GM20431 (cell line): Measurements from ENCODE around the gene MEGF6.

Experiments
- in situ Hi-C: fragments of 300-500 bp; cut with MseI, MboI; formaldehyde crosslinking; loops from one replicate; pipeline ENCODE4 v1.15.0; 2020; ENCODE audit warnings: low sequenced_read_pairs; ENCODE audit not compliant: unreplicated experiment

The MEGF6 gene

DNA sequence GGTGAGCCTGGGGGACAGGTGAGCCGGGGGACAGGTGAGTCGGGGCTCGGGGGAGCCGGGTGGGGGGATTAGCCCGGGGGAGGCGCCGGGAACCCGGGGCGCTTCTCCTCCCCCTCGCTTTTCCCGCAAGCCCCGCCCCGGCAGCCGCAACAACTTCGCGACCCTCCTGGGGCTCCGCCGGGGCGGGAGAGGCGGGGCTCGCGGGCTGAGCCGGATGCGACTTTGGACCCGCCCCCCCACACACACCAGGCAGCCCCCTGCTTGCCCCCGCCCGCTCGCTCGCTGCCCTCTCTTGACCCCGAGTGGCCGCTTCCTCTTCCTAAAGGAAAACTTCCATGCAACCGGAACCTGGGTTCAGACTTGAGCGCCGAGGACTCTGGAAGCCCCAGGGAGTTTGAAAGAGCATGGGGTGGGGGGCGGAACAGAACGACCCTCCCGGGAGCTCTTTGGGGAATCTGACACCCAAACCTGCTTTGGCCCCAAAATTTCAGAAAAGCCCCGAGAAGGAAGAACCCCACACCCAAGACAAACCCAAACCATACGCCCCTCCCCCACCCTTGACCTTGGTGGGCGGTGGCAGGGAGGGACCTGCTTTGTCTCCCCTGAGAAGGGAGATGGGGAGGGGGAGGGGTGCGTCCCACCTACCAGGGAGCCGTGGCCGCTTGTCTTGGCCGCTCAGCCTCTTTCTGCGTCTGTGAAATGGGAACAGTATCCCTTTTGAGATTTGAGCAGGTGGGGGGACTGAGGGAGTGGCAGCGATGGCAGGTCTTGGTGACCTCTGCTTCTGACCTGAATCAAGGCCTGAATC, 156.3 kb downstream of the MEGF6 start:
- in situ Hi-C loops, result no loop called here

DNA sequence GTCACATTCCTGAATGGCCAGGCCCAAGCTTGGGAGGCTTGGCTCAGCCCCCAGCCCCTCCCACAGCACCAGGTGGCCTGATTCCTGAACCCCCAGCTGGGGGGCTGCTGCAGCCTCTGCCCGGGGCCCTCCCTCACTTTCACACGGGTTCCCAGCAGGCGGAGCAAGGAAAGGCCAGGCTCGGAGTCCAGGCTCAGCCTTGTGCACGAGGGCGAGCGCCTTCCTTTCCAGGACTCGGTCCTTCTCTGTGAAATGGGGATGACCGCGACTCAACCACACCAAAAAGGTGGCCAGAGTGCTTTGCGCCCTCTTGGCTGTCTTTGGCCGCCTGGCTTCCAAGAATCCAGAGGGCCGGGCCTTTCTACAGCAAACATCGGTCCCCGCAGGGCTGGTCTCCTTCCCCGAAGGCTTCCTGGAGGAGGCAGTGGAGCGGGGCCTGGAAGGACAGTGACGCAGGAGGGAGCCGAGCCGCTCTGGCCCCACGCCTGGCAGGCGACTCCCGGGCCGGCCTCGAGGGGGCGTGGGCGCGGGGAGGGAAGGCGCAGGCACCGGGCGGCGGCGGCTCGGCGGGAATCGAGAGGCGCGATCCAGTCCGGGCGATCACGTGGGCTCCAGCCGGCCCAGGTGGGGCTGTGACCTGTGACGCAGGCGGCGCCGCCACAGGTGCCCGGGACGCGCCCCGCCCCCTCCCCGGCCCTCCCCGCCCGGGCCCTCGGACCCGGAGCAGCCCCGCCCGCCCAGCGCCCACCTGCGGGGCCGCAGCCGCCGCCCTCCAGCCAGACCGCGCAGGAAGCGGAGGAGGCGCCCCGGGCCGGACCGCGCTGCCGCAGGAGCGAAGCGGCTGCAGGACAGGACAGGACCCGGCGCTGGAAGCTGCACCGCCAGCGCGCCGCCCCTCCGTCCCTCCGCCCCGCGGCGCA, 157.2 kb downstream of the MEGF6 start, which contains the start of gene ARHGEF16:
Gene ARHGEF16 (plus strand): TSS at position 775 of the 920 bp plus-strand sequence. CDS start 8,420 bp downstream, outside the sequence.
- in situ Hi-C loops, result no loop called here

GRCh38 chr1:3453203-3453761, 158.0 kb downstream of the MEGF6 start:
- in situ Hi-C loops, result no loop called here

GRCh38 chr1:3452866-3453175, 158.5 kb downstream of the MEGF6 start:
- in situ Hi-C loops, result no loop called here

- in situ Hi-C loops, result no loop called here
Measured at GRCh38 chr1:3451994-3452865, 159.1 kb downstream of the MEGF6 start.

DNA sequence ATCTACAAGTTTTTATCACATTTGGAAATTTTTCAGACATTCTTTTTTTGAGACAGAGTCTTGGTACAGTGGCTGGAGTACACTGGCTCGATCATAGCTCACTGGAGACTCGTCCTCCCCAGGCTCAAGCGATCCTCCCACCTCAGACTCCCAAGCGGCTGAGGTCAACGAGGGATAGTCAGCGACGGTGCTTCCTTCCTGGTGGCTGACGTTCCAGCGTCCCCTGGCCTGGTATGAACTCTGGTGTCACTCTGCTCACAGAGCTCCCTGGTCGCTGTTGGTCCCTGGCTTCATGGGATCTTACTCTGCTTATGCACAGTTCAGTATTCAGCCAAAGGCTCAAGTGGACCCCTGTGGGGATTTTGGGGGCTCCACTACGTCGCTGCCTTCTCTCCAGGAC, 160.3 kb downstream of the MEGF6 start:
- in situ Hi-C loops, result no loop called here

DNA sequence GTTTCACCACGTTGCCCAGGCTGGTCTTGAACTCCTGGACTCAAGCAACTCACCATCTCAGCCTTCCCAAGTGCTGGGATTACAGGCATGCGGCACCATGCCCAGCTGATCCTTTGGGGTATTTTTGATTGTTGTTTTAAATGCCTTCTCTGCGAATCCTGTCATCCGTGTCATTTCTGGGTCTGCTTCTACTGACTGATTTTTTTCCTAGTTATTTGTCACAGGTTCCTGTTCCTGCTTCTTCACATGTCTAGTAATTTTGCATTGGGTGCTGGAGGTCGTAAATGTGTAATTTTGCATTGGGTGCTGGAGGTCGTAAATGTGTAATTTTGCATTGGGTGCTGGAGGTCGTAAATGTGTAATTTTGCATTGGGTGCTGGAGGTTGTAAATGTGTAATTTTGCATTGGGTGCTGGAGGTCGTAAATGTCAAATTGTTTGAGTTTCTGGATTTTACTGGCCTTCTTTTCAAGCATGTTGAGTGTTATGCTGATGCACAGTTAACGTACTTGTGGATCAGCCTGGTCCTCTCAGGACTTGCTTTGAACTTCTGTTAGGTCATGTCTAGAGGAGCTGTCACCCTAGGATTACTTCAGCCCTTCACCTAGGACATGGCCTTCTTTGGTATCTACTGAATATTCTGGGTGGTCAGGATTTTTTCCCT, 161.0 kb downstream of the MEGF6 start:
- in situ Hi-C loops, result no loop called here

- in situ Hi-C loops, result no loop called here
Measured at GRCh38 chr1:3444736-3445135, 166.6 kb downstream of the MEGF6 start.

- in situ Hi-C loops, result no loop called here
Measured at GRCh38 chr1:3444298-3444697, 167.0 kb downstream of the MEGF6 start.

DNA sequence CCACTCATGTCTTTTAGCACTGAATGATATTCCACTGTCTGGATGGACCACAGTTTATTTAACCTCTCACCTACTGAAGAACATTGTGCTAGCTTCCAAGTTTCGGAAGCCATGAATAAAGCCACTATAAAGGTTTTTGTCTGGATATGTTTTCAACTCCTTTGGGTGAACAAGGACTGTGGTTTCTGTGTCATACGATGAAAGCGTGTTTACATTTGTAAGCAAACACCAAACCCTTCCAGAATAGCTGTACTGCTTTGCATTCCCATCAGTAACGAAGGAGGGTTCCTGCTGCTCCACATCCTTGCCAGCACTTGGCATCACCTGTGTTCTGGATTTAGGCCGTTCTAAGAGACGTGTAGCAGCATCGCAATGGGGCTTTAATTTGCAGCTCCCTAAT, 167.5 kb downstream of the MEGF6 start:
- in situ Hi-C loops, result no loop called here

GRCh38 chr1:3442901-3443300, 168.4 kb downstream of the MEGF6 start:
- in situ Hi-C loops, result no loop called here

- in situ Hi-C loops, result no loop called here
Measured at GRCh38 chr1:3442331-3442730, 169.0 kb downstream of the MEGF6 start.

GRCh38 chr1:3441880-3442279, 169.4 kb downstream of the MEGF6 start:
- in situ Hi-C loops, result no loop called here

- in situ Hi-C loops, result no loop called here
Measured at GRCh38 chr1:3441410-3441847, 169.9 kb downstream of the MEGF6 start.

DNA sequence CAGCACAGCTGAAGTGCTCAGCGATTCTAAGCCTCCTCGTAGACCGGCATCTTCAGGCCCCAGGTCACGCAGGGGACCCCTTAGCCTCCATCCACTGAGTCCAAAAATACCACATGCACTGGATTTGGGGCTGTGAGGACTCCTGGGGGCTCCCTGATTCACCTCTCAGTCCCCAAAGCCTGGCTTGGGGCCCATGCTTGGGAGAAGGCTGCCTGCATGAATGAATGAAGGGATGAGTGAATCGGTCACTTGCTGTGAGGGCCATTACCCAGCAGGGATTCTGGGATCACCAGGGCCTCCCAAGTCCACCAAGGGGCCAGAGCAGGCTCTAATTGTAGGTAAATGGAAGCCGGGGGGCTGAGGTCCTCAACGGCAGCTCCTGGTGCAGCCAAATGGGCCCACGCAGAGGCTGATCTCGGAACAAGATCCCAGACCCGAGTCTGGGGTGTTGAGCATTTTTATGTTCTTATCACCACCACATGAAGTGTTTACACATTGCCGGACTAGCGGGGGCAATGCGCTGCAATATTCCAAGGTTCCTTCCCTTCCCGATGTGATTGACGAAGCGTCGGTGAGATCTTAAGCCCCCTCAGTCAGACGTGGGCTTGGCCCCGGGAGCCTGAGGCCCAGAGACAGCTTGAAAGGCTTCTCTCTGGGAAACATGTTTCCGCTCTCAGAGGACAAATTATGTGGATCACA, 170.4 kb downstream of the MEGF6 start:
- in situ Hi-C loops, result no loop called here

DNA sequence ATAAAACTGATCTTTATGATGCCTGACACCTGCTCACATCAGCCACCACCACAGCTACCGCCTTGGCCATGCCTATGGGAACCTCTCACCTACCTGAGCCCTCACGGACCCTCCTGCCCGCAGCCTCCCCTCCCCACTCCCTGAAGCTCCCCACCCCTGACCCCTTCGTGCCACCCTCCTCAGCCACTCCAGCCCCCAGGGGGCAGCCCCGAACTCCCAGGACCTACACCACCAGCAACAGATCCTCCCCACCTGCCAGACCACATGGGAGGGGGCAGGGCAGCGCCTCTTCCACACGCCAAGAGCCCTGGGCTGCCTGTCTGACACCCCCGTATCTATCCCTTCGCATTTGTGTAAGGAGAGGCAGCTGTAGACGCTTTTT, 171.0 kb downstream of the MEGF6 start:
- in situ Hi-C loops, result no loop called here
